Tibial nerve (tissue), 4 donors: Measurements from ENCODE around the gene CCDC188. TPM values are rescaled to one million over a fixed set of nuclear protein-coding genes. Genes with fewer than 3 reads are reported as not detected.

ENCODE experiments used
- DNase-seq, 2 donors: peaks; one replicate each; pipeline ENCODE4 v3.0.0-alpha.2; 2019; ENCODE audit warnings: low spot score in 2 of 2
- H3K27ac ChIP-seq, 4 donors: fragments of 200-600 bp; sonication (generic) in 3 of 4; one replicate each; pipeline ENCODE4 v1.5.1; 2017 to 2019; ENCODE audit warnings: mild to moderate bottlenecking in 1 of 4
- H3K27me3 ChIP-seq, 2 donors: fragments of 200-600 bp; sonication (generic) in 1 of 2; one replicate each; pipeline versions ENCODE4 v1.5.1 to v1.6.0; 2017 to 2019
- H3K36me3 ChIP-seq, 3 donors: fragments of 200-600 bp; sonication (generic); one replicate each; pipeline ENCODE4 v1.5.1; 2018 to 2019
- H3K4me1 ChIP-seq, 4 donors: fragments of 200-600 bp; sonication (generic) in 3 of 4; one replicate each; pipeline ENCODE4 v1.5.1; 2017 to 2019
- H3K4me3 ChIP-seq, 4 donors: fragments of 200-600 bp; sonication (generic) in 3 of 4; one replicate each; pipeline ENCODE4 v1.5.1; 2017 to 2019; ENCODE audit warnings: mild to moderate bottlenecking in 1 of 4, moderate library complexity in 1 of 4
- H3K9me3 ChIP-seq, 4 donors: fragments of 200-600 bp; sonication (generic) in 3 of 4; one replicate each; pipeline ENCODE4 v1.5.1; 2017 to 2019
- CTCF ChIP-seq, 5 experiments: fragments of 200-600 bp in 3 of 5; fragments of 450-650 bp in 2 of 5; sonication (generic) in 3 of 5; IDR thresholded peaks; one replicate each; pipeline ENCODE4 v1.5.1; 2016 to 2019; ENCODE audit warnings: antibody characterized with exemption in 5 of 5, mild to moderate bottlenecking in 3 of 5, moderate library complexity in 2 of 5
- EP300 ChIP-seq, 2 donors: sonication (generic); formaldehyde crosslinking; IDR thresholded peaks; one replicate each; pipeline ENCODE4 v1.6.1; 2017; ENCODE audit warnings: antibody characterized with exemption in 2 of 2, mild to moderate bottlenecking in 1 of 2
- POLR2A ChIP-seq, 2 donors: fragments of 450-650 bp; IDR thresholded peaks; one replicate each; pipeline ENCODE4 v1.6.1; 2017; ENCODE audit warnings: antibody characterized with exemption in 2 of 2, mild to moderate bottlenecking in 2 of 2, moderate library complexity in 2 of 2
- WGBS, 2 donors: methylation state at CpG; one replicate each; pipeline ENCODE4 v1.1.5; 2018; 5-methylcytosine and 5-hydroxymethylcytosine counted together
- total RNA-seq, 4 donors: library from RNA; depleted of rRNA; stranded (reverse); fragments of >200 nt; gene quantifications; one replicate each; pipeline ENCODE4 v1.1.0, GENCODE V29; 2016

Gene CCDC188
- total RNA-seq, result 10 to 100 TPM in 1 of 4 donors, 1 to 10 TPM in 3; 1.5 to 12.4 (median 6.6) TPM

GRCh38 chr22:20150381-20151275 lies at the start of gene CCDC188:
Gene CCDC188 (minus strand): TSS chr22:20151055. CDS start chr22:20150986, 69 bp downstream.
- H3K4me3 ChIP-seq, result no peak within 1 kb of the TSS
- TF ChIP-seq EP300 (IDR thresholded peaks at IDR 0.05) (no peak), CTCF (IDR thresholded peaks at IDR 0.05) (no peak), POLR2A (IDR thresholded peaks at IDR 0.05) (no peak)
- H3K27ac ChIP-seq, result peak within 1 kb of the TSS in 2 of 4 donors; percentile 43 to 56
- no peaks in the 10 kb centered on the region for H3K9me3 ChIP-seq
- DNase-seq, result no peak
- H3K36me3 ChIP-seq, result peaks cover 0 to 26% (median 0%) of the 10 kb centered on the region in 3 donors
- peaks cover 0 to 26% (median 6%) of the 10 kb centered on the region in 4 donors for H3K4me1 ChIP-seq
- 64 to 79% methylated on average over 6 to 8 of the region's 14 CpGs for WGBS, 2 donors
- peaks cover 0 to 22% of the 10 kb centered on the region in 2 donors for H3K27me3 ChIP-seq

GRCh38 chr22:20199906-20200305 lies 49.1 kb upstream of the CCDC188 start:
- 89 to 94% methylated on average over 5 of the region's 5 CpGs for WGBS, 2 donors
- H3K4me3 ChIP-seq, result no peak overlapping the region

GRCh38 chr22:20199413-20199842 lies 48.6 kb upstream of the CCDC188 start:
- peaks cover 0 to 14% (median 6%) of the 10 kb centered on the region in 4 donors for H3K4me1 ChIP-seq
- DNase-seq, result no peak
- no peaks in the 10 kb centered on the region for H3K9me3 ChIP-seq
- no peaks in the 10 kb centered on the region for H3K36me3 ChIP-seq
- peaks cover 0 to 17% of the 10 kb centered on the region in 2 donors for H3K27me3 ChIP-seq
- no peak overlapping the region for H3K4me3 ChIP-seq
- WGBS, 2 donors, result 89 to 90% methylated on average over 1 of the region's 1 CpG
- H3K27ac ChIP-seq, result no peak overlapping the region
- no peak for TF ChIP-seq CTCF (IDR thresholded peaks at IDR 0.05)

More at GRCh38 chr22:20199906-20200305, 49.1 kb upstream of the CCDC188 start:
- peaks cover 0 to 15% (median 8%) of the 10 kb centered on the region in 4 donors for H3K4me1 ChIP-seq
- H3K27ac ChIP-seq, result no peak overlapping the region
- H3K9me3 ChIP-seq, result no peaks in the 10 kb centered on the region
- H3K27me3 ChIP-seq, result peaks cover 0 to 22% of the 10 kb centered on the region in 2 donors
- DNase-seq, result no peak
- TF ChIP-seq EP300 (IDR thresholded peaks at IDR 0.05) (no peak), POLR2A (IDR thresholded peaks at IDR 0.05) (no peak), CTCF (IDR thresholded peaks at IDR 0.05) (no peak)
- H3K36me3 ChIP-seq, result no peaks in the 10 kb centered on the region

- peaks cover 0 to 8% (median 2%) of the 10 kb centered on the region in 4 donors for H3K4me1 ChIP-seq
- no peak overlapping the region for H3K4me3 ChIP-seq
- DNase-seq, result no peak
- 70% methylated on average over 10 of the region's 10 CpGs for WGBS, 2 donors
- no peaks in the 10 kb centered on the region for H3K36me3 ChIP-seq
- TF ChIP-seq EP300 (IDR thresholded peaks at IDR 0.05) (no peak), CTCF (IDR thresholded peaks at IDR 0.05) (no peak), POLR2A (IDR thresholded peaks at IDR 0.05) (no peak)
- H3K27me3 ChIP-seq, result peaks cover 0 to 16% of the 10 kb centered on the region in 2 donors
- no peak overlapping the region for H3K27ac ChIP-seq
- H3K9me3 ChIP-seq, result no peaks in the 10 kb centered on the region
Measured at GRCh38 chr22:20198557-20199319, 47.9 kb upstream of the CCDC188 start.
